H1 (cell line): ENCODE measurements around the gene LLGL2. TPM values are rescaled to one million over a fixed set of nuclear protein-coding genes. Genes with fewer than 3 reads are reported as not detected.

Experiments
- CTCF ChIA-PET: fragments of 300-600 bp; sonication (Branson Sonifier 250); formaldehyde crosslinking; loops from one replicate; lab custom pipeline; 2021; ENCODE audit not compliant: partially characterized antibody; lab: Charles Lee
- POLR2A ChIA-PET: fragments of 300-600 bp; sonication (Branson Sonifier 250); formaldehyde crosslinking; loops from one replicate; lab custom pipeline; 2021; ENCODE audit warnings: inconsistent platforms; ENCODE audit not compliant: partially characterized antibody; lab: Charles Lee
- DNase-seq, 2 experiments: peaks; one replicate each; pipeline versions ENCODE4 v3.0.0 to v3.0.0-alpha.2; 2010 to 2022; ENCODE audit warnings: low spot score in 2 of 2, low read depth in 1 of 2, mixed read lengths in 1 of 2
- FAIRE-seq: peaks from 2 replicates; lab custom pipeline; 2011; peaks lifted over from hg19 to GRCh38; lab: Jason Lieb, UNC
- H2AFZ ChIP-seq: 2 replicates; pipeline ENCODE4 v1.8.1; 2012; ENCODE audit warnings: low read length, inconsistent platforms
- H2AK5ac ChIP-seq: 2 replicates; pipeline ENCODE4 v1.6.1; 2013; ENCODE audit warnings: low read depth, low read length
- H2BK120ac ChIP-seq: replicated peaks from 2 replicates; pipeline ENCODE3; 2013; ENCODE audit warnings: low read depth, low read length, inconsistent platforms
- H2BK12ac ChIP-seq: 2 replicates; pipeline ENCODE4 v1.6.1; 2013; ENCODE audit warnings: low read depth, low read length
- H2BK15ac ChIP-seq: 2 replicates; pipeline ENCODE4 v1.6.1; 2013; ENCODE audit warnings: low read length
- H2BK20ac ChIP-seq: 2 replicates; pipeline ENCODE4 v1.6.1; 2013; ENCODE audit warnings: low read length
- H2BK5ac ChIP-seq: 2 replicates; pipeline ENCODE4 v1.6.1; 2013; ENCODE audit warnings: low read depth, low read length
- H3K14ac ChIP-seq: 2 replicates; pipeline ENCODE4 v1.6.1; 2013; ENCODE audit warnings: inconsistent platforms; ENCODE audit not compliant: insufficient read length
- H3K18ac ChIP-seq: 2 replicates; pipeline ENCODE4 v1.6.1; 2013; ENCODE audit warnings: low read length; ENCODE audit errors: extremely low read depth
- H3K23ac ChIP-seq: 2 replicates; pipeline ENCODE4 v1.6.1; 2013; ENCODE audit warnings: inconsistent platforms; ENCODE audit not compliant: insufficient read length
- H3K23me2 ChIP-seq: 2 replicates; pipeline ENCODE4 v1.6.1; 2013; ENCODE audit warnings: low read depth, low read length
- H3K27ac ChIP-seq: 2 replicates; pipeline ENCODE4 v1.6.1; 2011; ENCODE audit warnings: low read depth, low read length, inconsistent platforms
- H3K27me3 ChIP-seq, 4 experiments: replicated peaks in 1 of 4; 1 replicate in 1 of 4; 2 replicates in 3 of 4; pipeline versions ENCODE4 v1.6.1 to v1.8.1; 2011 to 2013; ENCODE audit warnings: low read length in 3 of 4, mild to moderate bottlenecking in 3 of 4, inconsistent platforms in 2 of 4, mixed read lengths in 2 of 4, moderate library complexity in 1 of 4; ENCODE audit not compliant: control insufficient read depth in 3 of 4, insufficient read depth in 3 of 4; ENCODE audit errors: extremely low read depth in 1 of 4
- H3K36me3 ChIP-seq, 4 experiments: 2 replicates each; pipeline versions ENCODE4 v1.6.1 to v1.8.1; 2011 to 2013; ENCODE audit warnings: mild to moderate bottlenecking in 4 of 4, low read length in 3 of 4, moderate library complexity in 2 of 4, control low read depth in 1 of 4, inconsistent platforms in 1 of 4; ENCODE audit not compliant: insufficient read depth in 4 of 4, control insufficient read depth in 2 of 4
- H3K4ac ChIP-seq: replicated peaks from 2 replicates; pipeline ENCODE3; 2013; ENCODE audit warnings: low read length, low read depth, mixed read lengths, inconsistent platforms; ENCODE audit not compliant: insufficient read length
- H3K4me1 ChIP-seq, 4 experiments: replicated peaks in 1 of 4; 1 replicate in 1 of 4; 2 replicates in 3 of 4; pipeline versions ENCODE4 v1.6.1 to v1.8.1; 2011 to 2013; ENCODE audit warnings: low read length in 3 of 4, inconsistent platforms in 2 of 4, mixed read lengths in 1 of 4; ENCODE audit not compliant: insufficient read depth in 4 of 4, control insufficient read depth in 3 of 4
- H3K4me2 ChIP-seq, 2 experiments: 2 replicates each; pipeline versions ENCODE4 v1.6.1 to v1.8.1; 2011 to 2013; ENCODE audit warnings: low read depth in 2 of 2, low read length in 2 of 2, control low read depth in 1 of 2, inconsistent platforms in 1 of 2, mild to moderate bottlenecking in 1 of 2; ENCODE audit not compliant: insufficient read depth in 1 of 2
- H3K4me3 ChIP-seq, 4 experiments: fragments of 200-600, 300-600 bp in 1 of 4; sonication (generic), shearing (Covaris generic), sonication (Bioruptor Twin) in 1 of 4; 2 replicates each; pipeline versions ENCODE4 v1.5.1 to v1.8.1; 2011 to 2016; ENCODE audit warnings: low read length in 4 of 4, low read depth in 3 of 4, control low read depth in 2 of 4, inconsistent platforms in 2 of 4, mild to moderate bottlenecking in 2 of 4, mixed read lengths in 1 of 4, moderate library complexity in 1 of 4; ENCODE audit not compliant: insufficient read depth in 2 of 4; ENCODE audit errors: extremely low read depth in 1 of 4
- H3K56ac ChIP-seq: replicated peaks from 2 replicates; pipeline ENCODE3; 2013; ENCODE audit warnings: low read depth, mild to moderate bottlenecking, mixed read lengths, low read length, inconsistent platforms; ENCODE audit not compliant: insufficient read length
- H3K79me1 ChIP-seq: 2 replicates; pipeline ENCODE4 v1.6.1; 2013; ENCODE audit warnings: low read depth, low read length, control low read depth
- H3K79me2 ChIP-seq, 2 experiments: 2 replicates each; pipeline versions ENCODE4 v1.6.1 to v1.8.1; 2012 to 2013; ENCODE audit warnings: low read length in 2 of 2, mild to moderate bottlenecking in 2 of 2, inconsistent platforms in 1 of 2; ENCODE audit not compliant: insufficient read depth in 2 of 2, control insufficient read depth in 1 of 2
- H3K9ac ChIP-seq, 4 experiments: replicated peaks in 1 of 4; 1 replicate in 1 of 4; 2 replicates in 3 of 4; pipeline versions ENCODE4 v1.6.1 to v1.8.1; 2011 to 2013; ENCODE audit warnings: low read depth in 3 of 4, low read length in 3 of 4, control low read depth in 2 of 4, mild to moderate bottlenecking in 2 of 4, moderate library complexity in 2 of 4, inconsistent platforms in 1 of 4; ENCODE audit errors: extremely low read depth in 1 of 4
- H3K9me3 ChIP-seq, 2 experiments: 2 replicates each; pipeline versions ENCODE4 v1.6.1 to v1.8.1; 2012 to 2013; ENCODE audit warnings: mild to moderate bottlenecking in 2 of 2, moderate library complexity in 2 of 2, control low read depth in 1 of 2, inconsistent platforms in 1 of 2, low read depth in 1 of 2, low read length in 1 of 2, mixed read lengths in 1 of 2; ENCODE audit not compliant: insufficient read depth in 2 of 2
- H4K20me1 ChIP-seq, 2 experiments: replicated peaks in 1 of 2; 2 replicates each; pipeline versions ENCODE3 to v1.8.1; 2011 to 2013; ENCODE audit warnings: inconsistent platforms in 2 of 2, low read length in 2 of 2, mild to moderate bottlenecking in 1 of 2; ENCODE audit not compliant: insufficient read depth in 2 of 2, control insufficient read depth in 1 of 2
- H4K5ac ChIP-seq: 2 replicates; pipeline ENCODE4 v1.6.1; 2013; ENCODE audit warnings: low read length, low read depth, mixed read lengths, inconsistent platforms; ENCODE audit not compliant: insufficient read length
- H4K8ac ChIP-seq: 2 replicates; pipeline ENCODE4 v1.8.0; 2013; ENCODE audit warnings: mild to moderate bottlenecking, moderate library complexity, low read length, inconsistent platforms; ENCODE audit not compliant: insufficient read depth; ENCODE audit errors: extremely low read depth
- H4K91ac ChIP-seq: replicated peaks from 2 replicates; pipeline ENCODE3; 2013; ENCODE audit warnings: low read length, mixed read lengths, inconsistent platforms; ENCODE audit not compliant: insufficient read length
- CBX5 ChIP-seq: fragments of 300-800, 300-1000 bp; sonication (generic); IDR thresholded peaks from 2 replicates; pipeline ENCODE4 v1.7.1; 2016; ENCODE audit warnings: antibody characterized with exemption, low read length, low read depth
- CHD2 ChIP-seq: IDR thresholded peaks from 2 replicates; pipeline ENCODE4 v1.6.1; 2012; ENCODE audit warnings: low read length, improper control_type of control experiment
- CTBP2 ChIP-seq: IDR thresholded peaks from 2 replicates; pipeline ENCODE4 v1.7.0; 2011; ENCODE audit warnings: borderline replicate concordance, mild to moderate bottlenecking, moderate library complexity, mixed read lengths, low read length; ENCODE audit not compliant: insufficient read depth, insufficient read length
- FOSL1 ChIP-seq: IDR thresholded peaks from 2 replicates; pipeline ENCODE4 v1.6.1; 2011; ENCODE audit warnings: mild to moderate bottlenecking, low read depth, low read length, moderate library complexity; ENCODE audit not compliant: insufficient read depth
- HDAC6 ChIP-seq: IDR thresholded peaks from one replicate; pipeline ENCODE4 v1.7.1; 2012; ENCODE audit warnings: low read depth, mild to moderate bottlenecking, inconsistent platforms, low read length, moderate library complexity
- JUND ChIP-seq: IDR thresholded peaks from 2 replicates; pipeline ENCODE4 v1.6.1; 2011; ENCODE audit warnings: mild to moderate bottlenecking, improper control_type of control experiment, low read length
- KDM5A ChIP-seq: fragments of 200-600 bp; IDR thresholded peaks from 2 replicates; pipeline ENCODE4 v1.7.1; 2012; ENCODE audit warnings: mild to moderate bottlenecking, low read length, inconsistent platforms, mixed read lengths
- POU5F1 ChIP-seq: IDR thresholded peaks from 2 replicates; pipeline ENCODE4 v1.6.1; 2011; ENCODE audit warnings: low read depth, mild to moderate bottlenecking, low read length, moderate library complexity
- SIRT6 ChIP-seq: IDR thresholded peaks from one replicate; pipeline ENCODE4 v1.7.1; 2012; ENCODE audit warnings: low read length, inconsistent platforms
- SUZ12 ChIP-seq: fragments of 200-600 bp; sonication (generic); IDR thresholded peaks from 2 replicates; pipeline ENCODE4 v1.6.1; 2012; ENCODE audit warnings: mild to moderate bottlenecking, inconsistent platforms, low read length, moderate library complexity, mixed read lengths
- ZNF274 ChIP-seq: IDR thresholded peaks from 2 replicates; pipeline ENCODE4 v1.7.0; 2012; ENCODE audit warnings: low read length, borderline replicate concordance; ENCODE audit errors: extremely low read depth
- WGBS, 2 experiments: shearing (Covaris generic) in 1 of 2; methylation state at CpG; one replicate each; pipeline versions ENCODE4 v1.1.6 to v1.1.7; 2013 to 2015; ENCODE audit warnings: low lambda C conversion rate in 2 of 2, mixed read lengths in 2 of 2, inconsistent platforms in 1 of 2, low coverage in 1 of 2, missing lambda C conversion rate in 1 of 2; ENCODE audit not compliant: insufficient replicate concordance in 2 of 2, insufficient coverage in 1 of 2, insufficient read length in 1 of 2; ENCODE audit errors: extremely low coverage in 1 of 2, missing lambda C conversion rate in 1 of 2; 5-methylcytosine and 5-hydroxymethylcytosine counted together
- polyA plus RNA-seq, 7 experiments: library from polyadenylated mRNA; depleted of rRNA in 3 of 7; stranded (reverse) in 5 of 7; unstranded in 2 of 7; fragments of >200 nt in 5 of 7; fragments of 200-250 nt in 2 of 7; gene quantifications; 1 replicate in 5 of 7; 2 replicates in 1 of 7; 4 replicates in 1 of 7; pipeline versions ENCODE4 v1.2.1 to v1.2.3, GENCODE V29; 2011 to 2013; ENCODE audit warnings: missing spikeins in 2 of 7, mixed read lengths in 2 of 7
- total RNA-seq: library from RNA; stranded (reverse); fragmentation: NEBNext Ultra II Directional; extraction: Animal tissue kit (Norgen Biotek cat#: 25700); gene quantifications from 2 replicates; pipeline ENCODE4 v1.2.1, GENCODE V29; 2021

Gene LLGL2
- total and polyA plus RNA-seq, 2 of the 8 experiments (the other 6 are each of a cell fraction or from before 2014, with no cell fraction given), result 64.5 to 77.1 TPM

DNA sequence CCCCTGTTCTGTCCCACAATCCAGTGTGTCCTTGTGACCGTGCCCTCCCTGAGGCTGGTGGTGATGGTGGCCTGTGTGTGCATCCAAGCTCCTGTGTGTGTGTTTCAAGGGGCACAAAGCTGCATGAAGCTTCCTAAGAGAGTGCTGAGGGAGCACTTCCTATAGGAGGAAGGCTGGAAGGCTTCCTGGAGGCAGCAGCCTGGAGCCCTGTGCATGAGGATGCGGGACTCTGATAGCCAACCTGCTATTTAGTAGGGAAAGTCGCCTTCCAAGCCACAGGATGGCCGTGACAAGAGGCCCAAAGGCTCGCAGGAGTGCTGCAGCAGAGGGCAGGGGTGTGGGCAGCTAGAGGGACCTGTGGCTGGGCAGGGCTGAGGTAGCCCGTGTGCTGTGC is 70.4 kb downstream of the LLGL2 start:
- Histone ChIP-seq H3K27me3 (no peaks in the 10 kb centered on the region), H2BK5ac (no peak overlapping the region), H3K9me3 (no peaks in the 10 kb centered on the region), H4K20me1 (peaks cover 0 to 2% of the 10 kb centered on the region in 2 experiments), H3K27ac (no peak overlapping the region), H4K8ac (no peak overlapping the region), H3K14ac (no peak overlapping the region), H3K23ac (no peak overlapping the region), H3K4me2 (no peak overlapping the region), H3K4me3 (no peak overlapping the region), H3K56ac (no peak overlapping the region), H3K79me2 (no peaks in the 10 kb centered on the region), H2AFZ (no peak overlapping the region), H3K36me3 (no peaks in the 10 kb centered on the region), H4K91ac (no peak overlapping the region), H2BK15ac (no peak overlapping the region), H3K23me2 (no peaks in the 10 kb centered on the region), H3K79me1 (no peaks in the 10 kb centered on the region), H3K4me1 (no peaks in the 10 kb centered on the region), H2AK5ac (no peak overlapping the region), H2BK20ac (no peak overlapping the region), H2BK12ac (no peak overlapping the region), H3K9ac (no peak overlapping the region), H4K5ac (no peak overlapping the region), H3K4ac (no peak overlapping the region), H3K18ac (peak overlapping the region; percentile 13; the same call in 1 of the 2 replicates), H2BK120ac (no peak overlapping the region)
- POLR2A ChIA-PET, result interaction anchor here (1.0 kb wide), 1 partner anchor 11 kb away, joined by 4 read pairs; no protein-coding TSS in a partner anchor
- TF ChIP-seq POU5F1 (no peak), FOSL1 (no peak), JUND (no peak), ZNF274 (no peak), HDAC6 (no peak), CBX5 (no peak), KDM5A (no peak), CHD2 (no peak), SUZ12 (no peak), CTBP2 (no peak), SIRT6 (no peak)
- DNase-seq (no peak), FAIRE-seq (no peak)
- 84% methylated on average over 6 of the region's 6 CpGs; no CpG with 5 or more reads in 1 of the 2 experiments for whole genome bisulfite sequencing, 2 experiments
- CTCF ChIA-PET, result interaction anchor here (1.0 to 59.2 kb wide), 5 partner anchors 17 to 404 kb away, joined by 3 to 2200 read pairs (median 65); partner anchors contain the start of genes CDK3, RECQL5, SAP30BP and SMIM5
